Esophagus squamous epithelium (tissue), 4 donors: ENCODE data around the gene GAMT.

Experiments used
- POLR2A ChIP-seq, 4 donors: fragments of 450-650 bp; IDR thresholded peaks; one replicate each; pipeline ENCODE4 v1.6.1; 2017; ENCODE audit warnings: antibody characterized with exemption in 4 of 4, mild to moderate bottlenecking in 4 of 4, moderate library complexity in 3 of 4
- TF ChIP-seq, protein P1 (sequence below), 6 experiments: fragments of 450-650 bp in 4 of 6; fragments of 200-600 bp in 2 of 6; sonication (generic) in 2 of 6; IDR thresholded peaks; one replicate each; pipeline ENCODE4 v1.5.1; 2016 to 2019; ENCODE audit warnings: antibody characterized with exemption in 6 of 6, mild to moderate bottlenecking in 4 of 6, moderate library complexity in 4 of 6

DNA sequence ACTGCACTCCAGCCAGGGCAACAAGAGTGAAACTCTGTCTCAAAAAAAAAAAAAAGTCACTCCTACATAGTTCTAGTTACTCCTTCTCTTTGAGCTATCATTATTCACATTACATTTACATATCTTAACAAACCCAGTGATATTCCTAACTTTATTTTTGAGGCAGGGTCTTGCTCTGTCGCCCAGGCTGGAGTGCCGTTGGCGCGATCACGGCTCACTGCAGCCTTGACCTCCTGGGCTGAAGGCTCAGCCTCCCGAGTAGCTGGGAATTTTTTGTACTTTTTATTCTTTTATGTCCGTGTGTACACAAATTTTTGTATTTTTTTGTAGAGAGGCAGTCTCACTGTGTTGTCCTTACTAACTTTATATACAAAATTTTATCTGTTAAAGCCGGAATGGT, 36.3 kb upstream of the GAMT start:
- TF ChIP-seq, protein P1, sequence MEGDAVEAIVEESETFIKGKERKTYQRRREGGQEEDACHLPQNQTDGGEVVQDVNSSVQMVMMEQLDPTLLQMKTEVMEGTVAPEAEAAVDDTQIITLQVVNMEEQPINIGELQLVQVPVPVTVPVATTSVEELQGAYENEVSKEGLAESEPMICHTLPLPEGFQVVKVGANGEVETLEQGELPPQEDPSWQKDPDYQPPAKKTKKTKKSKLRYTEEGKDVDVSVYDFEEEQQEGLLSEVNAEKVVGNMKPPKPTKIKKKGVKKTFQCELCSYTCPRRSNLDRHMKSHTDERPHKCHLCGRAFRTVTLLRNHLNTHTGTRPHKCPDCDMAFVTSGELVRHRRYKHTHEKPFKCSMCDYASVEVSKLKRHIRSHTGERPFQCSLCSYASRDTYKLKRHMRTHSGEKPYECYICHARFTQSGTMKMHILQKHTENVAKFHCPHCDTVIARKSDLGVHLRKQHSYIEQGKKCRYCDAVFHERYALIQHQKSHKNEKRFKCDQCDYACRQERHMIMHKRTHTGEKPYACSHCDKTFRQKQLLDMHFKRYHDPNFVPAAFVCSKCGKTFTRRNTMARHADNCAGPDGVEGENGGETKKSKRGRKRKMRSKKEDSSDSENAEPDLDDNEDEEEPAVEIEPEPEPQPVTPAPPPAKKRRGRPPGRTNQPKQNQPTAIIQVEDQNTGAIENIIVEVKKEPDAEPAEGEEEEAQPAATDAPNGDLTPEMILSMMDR (IDR thresholded peaks at IDR 0.05) = no peak
- no peak for TF ChIP-seq POLR2A (IDR thresholded peaks at IDR 0.05)
